ENCODE results near the gene ELFN2.

The ELFN2 gene

GRCh38 chr22:37357446-37358075 lies 69.7 kb downstream of the ELFN2 start:
- no peaks in the 10 kb centered on the region for H3K4me1 ChIP-seq (ENCODE audit: control insufficient read depth, insufficient read depth, low read length)
- no peaks in the 10 kb centered on the region for H3K27me3 ChIP-seq (ENCODE audit: control insufficient read depth, insufficient read depth, low read length)
- H3K4me3 ChIP-seq (ENCODE audit: low read depth, low read length): no peak overlapping the region
- H3K36me3 ChIP-seq (ENCODE audit: control insufficient read depth, insufficient read depth, low read length): no peaks in the 10 kb centered on the region
- H3K9ac ChIP-seq (ENCODE audit: low read depth, low read length): no peak overlapping the region
- H3K9me3 ChIP-seq (ENCODE audit: control insufficient read depth, insufficient read depth, low read length): no peaks in the 10 kb centered on the region

GRCh38 chr22:37356922-37357321 lies 70.4 kb downstream of the ELFN2 start:
- H3K27me3 ChIP-seq (ENCODE audit: control insufficient read depth, insufficient read depth, low read length): no peaks in the 10 kb centered on the region
- no peak overlapping the region for H3K9ac ChIP-seq (ENCODE audit: low read depth, low read length)
- no peaks in the 10 kb centered on the region for H3K36me3 ChIP-seq (ENCODE audit: control insufficient read depth, insufficient read depth, low read length)
- H3K9me3 ChIP-seq (ENCODE audit: control insufficient read depth, insufficient read depth, low read length): no peaks in the 10 kb centered on the region
- no peaks in the 10 kb centered on the region for H3K4me1 ChIP-seq (ENCODE audit: control insufficient read depth, insufficient read depth, low read length)
- no peak overlapping the region for H3K4me3 ChIP-seq (ENCODE audit: low read depth, low read length)

- Histone ChIP-seq H3K4me3 (ENCODE audit: low read depth, low read length) (no peak overlapping the region), H3K4me1 (ENCODE audit: control insufficient read depth, insufficient read depth, low read length) (no peaks in the 10 kb centered on the region), H3K9ac (ENCODE audit: low read depth, low read length) (no peak overlapping the region), H3K27me3 (ENCODE audit: control insufficient read depth, insufficient read depth, low read length) (no peaks in the 10 kb centered on the region), H3K9me3 (ENCODE audit: control insufficient read depth, insufficient read depth, low read length) (no peaks in the 10 kb centered on the region), H3K36me3 (ENCODE audit: control insufficient read depth, insufficient read depth, low read length) (no peaks in the 10 kb centered on the region)
Observed at GRCh38 chr22:37355174-37355573, 72.1 kb downstream of the ELFN2 start.

- no peak overlapping the region for H3K9ac ChIP-seq (ENCODE audit: low read depth, low read length)
- no peaks in the 10 kb centered on the region for H3K27me3 ChIP-seq (ENCODE audit: control insufficient read depth, insufficient read depth, low read length)
- H3K9me3 ChIP-seq (ENCODE audit: control insufficient read depth, insufficient read depth, low read length): no peaks in the 10 kb centered on the region
- no peaks in the 10 kb centered on the region for H3K36me3 ChIP-seq (ENCODE audit: control insufficient read depth, insufficient read depth, low read length)
- no peak overlapping the region for H3K4me3 ChIP-seq (ENCODE audit: low read depth, low read length)
- H3K4me1 ChIP-seq (ENCODE audit: control insufficient read depth, insufficient read depth, low read length): no peaks in the 10 kb centered on the region
Observed at GRCh38 chr22:37354670-37355069, 72.6 kb downstream of the ELFN2 start.

GRCh38 chr22:37354261-37354660 lies 73.0 kb downstream of the ELFN2 start:
- no peaks in the 10 kb centered on the region for H3K9me3 ChIP-seq (ENCODE audit: control insufficient read depth, insufficient read depth, low read length)
- no peak overlapping the region for H3K4me3 ChIP-seq (ENCODE audit: low read depth, low read length)
- no peaks in the 10 kb centered on the region for H3K4me1 ChIP-seq (ENCODE audit: control insufficient read depth, insufficient read depth, low read length)
- no peak overlapping the region for H3K9ac ChIP-seq (ENCODE audit: low read depth, low read length)
- H3K36me3 ChIP-seq (ENCODE audit: control insufficient read depth, insufficient read depth, low read length): no peaks in the 10 kb centered on the region
- no peaks in the 10 kb centered on the region for H3K27me3 ChIP-seq (ENCODE audit: control insufficient read depth, insufficient read depth, low read length)

- Histone ChIP-seq H3K27me3 (ENCODE audit: control insufficient read depth, insufficient read depth, low read length) (no peaks in the 10 kb centered on the region), H3K36me3 (ENCODE audit: control insufficient read depth, insufficient read depth, low read length) (no peaks in the 10 kb centered on the region), H3K9me3 (ENCODE audit: control insufficient read depth, insufficient read depth, low read length) (no peaks in the 10 kb centered on the region), H3K4me1 (ENCODE audit: control insufficient read depth, insufficient read depth, low read length) (no peaks in the 10 kb centered on the region), H3K4me3 (ENCODE audit: low read depth, low read length) (no peak overlapping the region), H3K9ac (ENCODE audit: low read depth, low read length) (no peak overlapping the region)
Observed at GRCh38 chr22:37353839-37354238, 73.4 kb downstream of the ELFN2 start.

- Histone ChIP-seq H3K9me3 (ENCODE audit: control insufficient read depth, insufficient read depth, low read length) (no peaks in the 10 kb centered on the region), H3K4me1 (ENCODE audit: control insufficient read depth, insufficient read depth, low read length) (no peaks in the 10 kb centered on the region), H3K4me3 (ENCODE audit: low read depth, low read length) (no peak overlapping the region), H3K9ac (ENCODE audit: low read depth, low read length) (no peak overlapping the region), H3K27me3 (ENCODE audit: control insufficient read depth, insufficient read depth, low read length) (no peaks in the 10 kb centered on the region), H3K36me3 (ENCODE audit: control insufficient read depth, insufficient read depth, low read length) (no peaks in the 10 kb centered on the region)
Observed at GRCh38 chr22:37352481-37352880, 74.8 kb downstream of the ELFN2 start.

GRCh38 chr22:37351232-37351631 lies 76.0 kb downstream of the ELFN2 start:
- Histone ChIP-seq H3K9me3 (ENCODE audit: control insufficient read depth, insufficient read depth, low read length) (no peaks in the 10 kb centered on the region), H3K9ac (ENCODE audit: low read depth, low read length) (no peak overlapping the region), H3K36me3 (ENCODE audit: control insufficient read depth, insufficient read depth, low read length) (no peaks in the 10 kb centered on the region), H3K27me3 (ENCODE audit: control insufficient read depth, insufficient read depth, low read length) (no peaks in the 10 kb centered on the region), H3K4me1 (ENCODE audit: control insufficient read depth, insufficient read depth, low read length) (no peaks in the 10 kb centered on the region), H3K4me3 (ENCODE audit: low read depth, low read length) (no peak overlapping the region)

- H3K4me3 ChIP-seq (ENCODE audit: low read depth, low read length): no peak overlapping the region
- H3K27me3 ChIP-seq (ENCODE audit: control insufficient read depth, insufficient read depth, low read length): no peaks in the 10 kb centered on the region
- no peaks in the 10 kb centered on the region for H3K9me3 ChIP-seq (ENCODE audit: control insufficient read depth, insufficient read depth, low read length)
- H3K36me3 ChIP-seq (ENCODE audit: control insufficient read depth, insufficient read depth, low read length): no peaks in the 10 kb centered on the region
- no peaks in the 10 kb centered on the region for H3K4me1 ChIP-seq (ENCODE audit: control insufficient read depth, insufficient read depth, low read length)
- H3K9ac ChIP-seq (ENCODE audit: low read depth, low read length): no peak overlapping the region
Observed at GRCh38 chr22:37349043-37349814, 78.0 kb downstream of the ELFN2 start.

GRCh38 chr22:37346505-37346895 lies 80.8 kb downstream of the ELFN2 start:
- Histone ChIP-seq H3K27me3 (ENCODE audit: control insufficient read depth, insufficient read depth, low read length) (no peaks in the 10 kb centered on the region), H3K4me3 (ENCODE audit: low read depth, low read length) (no peak overlapping the region), H3K9me3 (ENCODE audit: control insufficient read depth, insufficient read depth, low read length) (no peaks in the 10 kb centered on the region), H3K36me3 (ENCODE audit: control insufficient read depth, insufficient read depth, low read length) (no peaks in the 10 kb centered on the region), H3K9ac (ENCODE audit: low read depth, low read length) (no peak overlapping the region), H3K4me1 (ENCODE audit: control insufficient read depth, insufficient read depth, low read length) (no peaks in the 10 kb centered on the region)

GRCh38 chr22:37345863-37346504 lies 81.3 kb downstream of the ELFN2 start:
- Histone ChIP-seq H3K9ac (ENCODE audit: low read depth, low read length) (no peak overlapping the region), H3K4me1 (ENCODE audit: control insufficient read depth, insufficient read depth, low read length) (no peaks in the 10 kb centered on the region), H3K36me3 (ENCODE audit: control insufficient read depth, insufficient read depth, low read length) (no peaks in the 10 kb centered on the region), H3K9me3 (ENCODE audit: control insufficient read depth, insufficient read depth, low read length) (no peaks in the 10 kb centered on the region), H3K4me3 (ENCODE audit: low read depth, low read length) (no peak overlapping the region), H3K27me3 (ENCODE audit: control insufficient read depth, insufficient read depth, low read length) (no peaks in the 10 kb centered on the region)
